HG03103 (cell line): ENCODE measurements around the gene OR5D13.

ENCODE experiments used
- ATAC-seq: cut with Tn5 transposase; IDR thresholded peaks from one replicate; pipeline ENCODE4 v1.9.1; 2021; ENCODE audit warnings: low read depth; ENCODE audit not compliant: unreplicated experiment

The OR5D13 gene

GRCh38 chr11:55773138-55773537, at the start of gene OR5D13:
TSS of gene OR5D13 (plus strand) at chr11:55773438. CDS start at chr11:55773438, 0 bp downstream.
- ATAC-seq, result no peak

GRCh38 chr11:55726715-55727324, 46.4 kb upstream of the OR5D13 start:
- no peak for ATAC-seq

- ATAC-seq, result no peak
These were observed 40.3 kb upstream of the OR5D13 start for GRCh38 chr11:55732936-55733335.

- ATAC-seq, result no peak
These were observed 18.4 kb downstream of the OR5D13 start for GRCh38 chr11:55791606-55792005.

- ATAC-seq, result no peak
These were observed 20.1 kb downstream of the OR5D13 start for GRCh38 chr11:55793321-55793720.

- ATAC-seq, result no peak
These were observed 22.0 kb downstream of the OR5D13 start, which contains the start of gene OR5D14 for GRCh38 chr11:55795256-55795655. TSS of gene OR5D14 (plus strand) at chr11:55795556. CDS start at chr11:55795556, 0 bp downstream.

- ATAC-seq, result no peak
These were observed 33.0 kb downstream of the OR5D13 start for GRCh38 chr11:55806248-55806647.

GRCh38 chr11:55811067-55811466, 37.8 kb downstream of the OR5D13 start, which contains the start of gene OR5L1:
TSS of gene OR5L1 (plus strand) at chr11:55811367. CDS start at chr11:55811467, 100 bp downstream.
- ATAC-seq, result no peak

GRCh38 chr11:55819330-55819729, 46.1 kb downstream of the OR5D13 start, which contains the start of gene OR5D18:
TSS of gene OR5D18 (plus strand) at chr11:55819630. CDS start at chr11:55819630, 0 bp downstream.
- no peak for ATAC-seq
